ENCODE measurements around the gene CNBD2. TPM values are rescaled to one million over a fixed set of nuclear protein-coding genes. Genes with fewer than 3 reads are reported as not detected.
"Not testable (repeated sequence)": the region's sequence is repeated elsewhere in the genome, so short reads cannot be mapped to it uniquely, and the experiment has no call there.

Gene CNBD2
- polyA plus RNA-seq, 4 donors, result 0.34 to 1.1 (median 0.65) TPM

DNA sequence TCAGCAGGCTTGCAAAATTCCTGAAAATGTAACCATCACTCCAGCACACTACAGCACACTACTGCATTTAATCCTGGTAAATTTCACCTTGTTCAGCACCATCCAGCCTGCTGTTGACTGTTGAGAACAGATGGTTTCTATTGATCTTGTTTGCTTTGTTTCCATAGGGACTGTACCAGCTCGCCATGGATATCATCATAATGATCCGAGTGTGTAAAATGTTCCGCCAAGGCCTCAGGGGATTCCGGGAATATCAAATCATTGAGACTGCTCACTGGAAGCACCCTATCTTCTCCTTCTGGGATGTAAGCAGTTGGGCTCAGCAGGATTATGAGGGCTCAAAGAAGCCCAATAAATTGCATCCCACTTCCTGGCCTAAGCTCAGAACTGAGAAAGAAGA lies 4.1 kb downstream of the CNBD2 start:
- DNase-seq (ENCODE audit: low read depth in 4 of 4, low spot score in 3 of 4), result no peak

GRCh38 chr20:35974256-35974655 lies 5.9 kb downstream of the CNBD2 start:
- no peak for DNase-seq (ENCODE audit: low read depth in 4 of 4, low spot score in 3 of 4)

GRCh38 chr20:35975576-35976373 lies 7.4 kb downstream of the CNBD2 start:
- no peak for DNase-seq (ENCODE audit: low read depth in 4 of 4, low spot score in 3 of 4)

GRCh38 chr20:35978041-35978513 lies 9.7 kb downstream of the CNBD2 start:
- no peak for DNase-seq (ENCODE audit: low read depth in 4 of 4, low spot score in 3 of 4)

GRCh38 chr20:35979544-35979943 lies 11.2 kb downstream of the CNBD2 start:
- DNase-seq (ENCODE audit: low read depth in 4 of 4, low spot score in 3 of 4), result no peak

DNA sequence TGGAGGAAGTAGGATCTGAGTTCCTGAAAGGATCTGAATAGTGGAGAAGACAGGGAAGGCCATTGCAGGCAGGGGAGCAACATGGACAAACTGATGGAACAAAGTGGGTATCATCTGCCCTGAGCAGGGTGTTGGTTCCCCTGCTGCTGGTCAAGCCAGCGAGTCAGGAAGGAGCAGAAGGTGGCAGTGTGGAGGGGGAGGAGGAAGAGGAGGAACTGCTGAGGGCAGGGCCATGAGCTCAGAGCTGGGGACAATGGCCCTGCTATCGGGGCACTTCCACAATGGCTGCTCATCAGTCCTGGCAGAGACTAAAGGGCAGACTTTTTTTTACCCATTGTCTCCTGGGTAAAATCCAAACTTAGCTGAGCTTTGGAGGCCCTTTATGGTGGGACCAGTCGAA lies 13.6 kb downstream of the CNBD2 start:
- DNase-seq (ENCODE audit: low read depth in 4 of 4, low spot score in 3 of 4), result no peak

GRCh38 chr20:35984382-35984781 lies 16.0 kb downstream of the CNBD2 start:
- no peak for DNase-seq (ENCODE audit: low read depth in 4 of 4, low spot score in 3 of 4)

DNA sequence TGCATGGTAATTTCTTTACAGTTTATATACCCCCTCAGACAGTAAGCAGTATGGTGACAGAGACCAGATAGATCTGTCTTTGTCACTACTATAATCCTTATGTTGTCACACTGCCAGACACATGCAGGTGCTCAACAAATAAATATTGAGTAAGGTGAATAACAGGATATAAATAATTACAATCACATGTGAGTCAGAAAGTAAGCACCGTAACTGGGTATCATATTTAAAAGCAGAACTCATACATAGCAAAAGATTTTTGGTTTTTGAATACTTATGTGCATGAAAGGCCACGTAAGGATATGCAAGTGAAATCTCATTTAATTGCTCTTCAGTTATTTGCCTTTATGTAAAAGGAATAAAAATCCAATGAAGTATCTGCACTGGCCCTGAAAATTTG lies 17.4 kb downstream of the CNBD2 start:
- DNase-seq (ENCODE audit: low read depth in 4 of 4, low spot score in 3 of 4), result no peak

- no peak for DNase-seq (ENCODE audit: low read depth in 4 of 4, low spot score in 3 of 4)
Measured at GRCh38 chr20:35988910-35989463, 20.6 kb downstream of the CNBD2 start.

GRCh38 chr20:35991142-35991771 lies 22.9 kb downstream of the CNBD2 start:
- DNase-seq (ENCODE audit: low read depth in 4 of 4, low spot score in 3 of 4), result no peak

GRCh38 chr20:35992713-35993335 lies 24.4 kb downstream of the CNBD2 start:
- DNase-seq (ENCODE audit: low read depth in 4 of 4, low spot score in 3 of 4), result peak; percentile 31 to 53 (median 43)

DNA sequence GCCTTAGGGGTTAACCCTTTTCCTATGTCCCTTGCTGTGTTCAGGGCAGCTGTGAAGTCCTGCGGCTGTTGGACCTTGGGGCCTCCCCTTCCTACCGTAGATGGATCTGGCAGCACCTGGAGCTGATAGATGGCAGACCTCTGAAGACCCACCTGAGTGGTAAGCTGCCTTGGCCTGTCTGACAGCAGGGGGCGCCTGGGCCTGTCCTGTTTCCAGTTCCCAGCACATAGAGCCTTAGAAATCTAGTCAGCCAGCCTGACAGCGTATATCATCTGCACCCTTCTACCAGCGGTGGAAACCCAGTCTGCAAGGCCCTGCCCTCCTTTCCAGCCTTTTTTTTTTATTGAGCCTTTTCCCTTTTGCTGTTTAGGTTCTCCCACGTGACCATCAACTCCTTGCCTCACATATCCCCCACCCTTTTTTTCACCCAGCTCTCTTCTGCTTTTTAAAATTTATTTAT lies 26.6 kb downstream of the CNBD2 start:
- peak in 3 of 4 donors; percentile 52 to 73 (median 67) for DNase-seq (ENCODE audit: low read depth in 4 of 4, low spot score in 3 of 4)

GRCh38 chr20:35996492-35996891 lies 28.1 kb downstream of the CNBD2 start:
- DNase-seq (ENCODE audit: low read depth in 4 of 4, low spot score in 3 of 4), result not testable (repeated sequence)

GRCh38 chr20:36001331-36001730 lies 32.9 kb downstream of the CNBD2 start:
- not testable (repeated sequence) for DNase-seq (ENCODE audit: low read depth in 4 of 4, low spot score in 3 of 4)

- DNase-seq (ENCODE audit: low read depth in 4 of 4, low spot score in 3 of 4), result no peak
Measured at GRCh38 chr20:36002855-36003254, 34.5 kb downstream of the CNBD2 start.

- DNase-seq (ENCODE audit: low read depth in 4 of 4, low spot score in 3 of 4), result no peak
Measured at GRCh38 chr20:36004045-36004444, 35.7 kb downstream of the CNBD2 start.

- DNase-seq (ENCODE audit: low read depth in 4 of 4, low spot score in 3 of 4), result no peak
Measured at GRCh38 chr20:36008461-36009035, 40.2 kb downstream of the CNBD2 start.

DNA sequence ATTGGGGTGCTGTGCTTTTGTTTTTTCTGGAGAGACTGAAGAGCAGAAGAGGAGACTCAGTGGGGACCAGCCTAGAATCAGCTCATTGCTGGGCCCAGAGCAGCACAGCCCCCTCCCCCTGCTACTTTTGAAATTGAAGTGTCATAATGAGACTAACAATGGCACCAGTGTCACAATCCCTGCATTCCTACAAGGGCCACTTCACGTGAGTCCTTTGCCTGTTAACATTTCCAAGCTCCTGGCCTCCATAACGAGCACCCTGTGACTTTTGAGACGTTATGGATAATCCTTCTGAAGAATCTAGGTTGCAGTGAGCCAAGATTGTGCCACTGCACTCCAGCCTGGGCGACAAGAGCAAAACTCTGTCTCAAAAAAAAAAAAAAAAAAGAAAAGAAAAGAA lies 41.7 kb downstream of the CNBD2 start:
- DNase-seq (ENCODE audit: low read depth in 4 of 4, low spot score in 3 of 4), result no peak

DNA sequence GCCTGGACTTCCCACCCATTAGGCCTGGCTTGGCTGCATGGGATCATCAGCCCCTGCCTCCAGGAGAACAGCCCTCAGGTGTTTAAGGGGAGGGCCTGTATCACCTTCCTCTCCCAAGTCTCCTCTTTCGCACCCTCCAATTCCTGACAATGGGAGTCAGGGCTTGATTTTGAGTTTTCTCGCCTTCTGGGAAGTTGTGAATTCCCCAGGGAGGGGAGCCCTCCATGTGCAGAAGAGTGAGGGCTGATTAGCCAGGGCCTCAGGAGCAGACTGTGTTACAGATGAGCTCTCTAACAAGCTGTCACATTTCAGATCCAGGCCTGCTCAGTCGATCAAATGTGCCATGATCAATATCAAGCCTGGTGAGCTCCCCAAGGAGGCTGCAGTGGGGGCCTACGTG lies 42.4 kb downstream of the CNBD2 start:
- no peak for DNase-seq (ENCODE audit: low read depth in 4 of 4, low spot score in 3 of 4)

DNA sequence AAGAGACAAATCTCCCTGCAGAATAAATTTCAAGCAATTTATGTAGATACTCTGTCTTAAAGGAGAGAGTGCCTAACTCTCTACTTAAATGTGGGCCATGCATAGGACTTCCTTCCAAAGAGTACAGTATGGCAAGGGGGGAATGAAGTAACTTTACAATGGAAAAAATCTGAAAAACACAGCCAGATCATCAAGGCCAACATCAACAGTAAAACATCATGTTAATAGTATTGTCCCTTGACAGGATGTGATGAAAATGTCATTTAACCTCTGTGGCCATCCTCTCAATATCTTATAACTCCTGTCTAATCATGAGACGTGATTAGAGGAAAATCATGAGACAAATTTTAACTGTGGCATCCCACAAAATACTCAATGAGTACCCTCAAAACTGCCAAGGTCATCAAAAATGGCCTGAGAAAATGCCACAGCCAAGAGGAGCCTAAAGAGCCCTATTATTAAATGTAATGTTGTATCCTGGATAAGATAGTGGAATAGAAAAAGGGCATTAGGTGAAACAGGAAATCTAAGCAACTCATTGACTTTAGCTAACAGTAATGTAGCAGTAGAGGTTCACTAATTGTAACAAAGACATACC lies 47.5 kb downstream of the CNBD2 start:
- DNase-seq (ENCODE audit: low read depth in 4 of 4, low spot score in 3 of 4), result no peak
